Body of pancreas (tissue), 4 donors: ENCODE data around the gene INTS3. TPM values are rescaled to one million over a fixed set of nuclear protein-coding genes. Genes with fewer than 3 reads are reported as not detected.
"Not testable (repeated sequence)": the region's sequence is repeated elsewhere in the genome, so short reads cannot be mapped to it uniquely, and the experiment has no call there.

Source experiments
- ATAC-seq: fragments of 150-250 bp; one replicate; pipeline ENCODE4 v1.9.1; 2016
- DNase-seq, 4 donors: peaks; one replicate each; pipeline ENCODE4 v3.0.0-alpha.2; 2019
- H3K27ac ChIP-seq, 4 donors: fragments of 200-600 bp; sonication (generic); 1 replicate in 3 of 4; 2 replicates in 1 of 4; pipeline versions ENCODE4 v1.5.1 to v1.6.1; 2016 to 2019; ENCODE audit warnings: mild to moderate bottlenecking in 1 of 4, mixed read lengths in 1 of 4, moderate library complexity in 1 of 4
- H3K27me3 ChIP-seq, 2 donors: fragments of 200-600 bp; sonication (generic); one replicate each; pipeline ENCODE4 v1.6.0; 2016; ENCODE audit warnings: mild to moderate bottlenecking in 1 of 2
- H3K36me3 ChIP-seq, 2 donors: fragments of 200-600 bp; sonication (generic); replicated peaks in 1 of 2; 2 replicates each; pipeline ENCODE4 v1.5.1; 2016; ENCODE audit warnings: low read depth in 2 of 2; ENCODE audit not compliant: insufficient read depth in 1 of 2
- H3K4me1 ChIP-seq: fragments of 200-600 bp; sonication (generic); one replicate; pipeline ENCODE4 v1.6.0; 2016
- H3K4me3 ChIP-seq, 2 donors: fragments of 200-600 bp; sonication (generic); 1 replicate in 1 of 2; 2 replicates in 1 of 2; pipeline ENCODE4 v1.5.1; 2016 to 2019
- H3K9me3 ChIP-seq, 3 donors: fragments of 200-600 bp; sonication (generic); 1 replicate in 2 of 3; 2 replicates in 1 of 3; pipeline ENCODE4 v1.5.1; 2016
- CTCF ChIP-seq, 7 experiments: fragments of 450-650 bp in 4 of 7; fragments of 200-600 bp in 3 of 7; sonication (generic) in 3 of 7; IDR thresholded peaks; one replicate each; pipeline ENCODE4 v1.5.1; 2016 to 2019; ENCODE audit warnings: antibody characterized with exemption in 7 of 7
- POLR2A ChIP-seq, 3 donors: fragments of 450-650 bp; IDR thresholded peaks; one replicate each; pipeline ENCODE4 v1.6.1; 2016; ENCODE audit warnings: antibody characterized with exemption in 3 of 3, mild to moderate bottlenecking in 2 of 3
- WGBS, 2 donors: methylation state at CpG; one replicate each; pipeline ENCODE4 v1.1.5; 2017; 5-methylcytosine and 5-hydroxymethylcytosine counted together
- intact Hi-C: fragments of 100-400 bp; cut with DNase I; formaldehyde crosslinking; loops from one replicate; pipeline ENCODE4 v1.15.1; 2023
- total RNA-seq, 2 donors: library from RNA; depleted of rRNA; stranded (reverse); fragments of >200 nt; gene quantifications; one replicate each; pipeline ENCODE4 v1.1.0, GENCODE V29; 2016

Gene INTS3
- total RNA-seq, 2 donors from 2014 or later = 25.4 to 33.3 TPM

GRCh38 chr1:153754266-153754665 lies 26.4 kb downstream of the INTS3 start:
- TF ChIP-seq POLR2A (IDR thresholded peaks at IDR 0.05) = no peak
- TF ChIP-seq CTCF (IDR thresholded peaks at IDR 0.05) = no peak
- no peak overlapping the region for H3K4me3 ChIP-seq
- 90 to 92% methylated on average over 2 of the region's 2 CpGs for WGBS, 2 donors
- no peaks in the 10 kb centered on the region for H3K27me3 ChIP-seq
- DNase-seq (no peak), ATAC-seq (no peak)
- H3K4me1 ChIP-seq = peaks cover 3% of the 10 kb centered on the region
- no peak overlapping the region for H3K27ac ChIP-seq
- H3K36me3 ChIP-seq = peaks cover 0 to 19% of the 10 kb centered on the region in 2 donors
- intact Hi-C loops = loop anchor here (5.0 kb wide), 1 partner anchor 67 kb away; no protein-coding TSS in a partner anchor
- H3K9me3 ChIP-seq = no peaks in the 10 kb centered on the region

GRCh38 chr1:153760440-153760839 lies 32.6 kb downstream of the INTS3 start:
- 94% methylated on average over 4 of the region's 4 CpGs for WGBS, 2 donors
- H3K27ac ChIP-seq = no peak overlapping the region
- H3K9me3 ChIP-seq = no peaks in the 10 kb centered on the region
- no peaks in the 10 kb centered on the region for H3K27me3 ChIP-seq
- peaks cover 4% of the 10 kb centered on the region for H3K4me1 ChIP-seq
- H3K4me3 ChIP-seq = no peak overlapping the region
- H3K36me3 ChIP-seq = peaks cover 0 to 17% of the 10 kb centered on the region in 2 donors
- ATAC-seq (no peak), DNase-seq (no peak)
- intact Hi-C loops = no loop called here
- TF ChIP-seq POLR2A (IDR thresholded peaks at IDR 0.05) (no peak), CTCF (IDR thresholded peaks at IDR 0.05) (no peak)

GRCh38 chr1:153763365-153764225 lies 35.7 kb downstream of the INTS3 start:
- no peak for DNase-seq
- H3K27ac ChIP-seq = peak overlapping the region in 3 of 4 donors; percentile 36 to 66 (median 64)

GRCh38 chr1:153764310-153764709 lies 36.5 kb downstream of the INTS3 start:
- WGBS, 2 donors = 83 to 87% methylated on average over 3 to 5 of the region's 5 CpGs
- DNase-seq (no peak), ATAC-seq (no peak)
- Histone ChIP-seq H3K4me3 (no peak overlapping the region), H3K9me3 (no peaks in the 10 kb centered on the region), H3K4me1 (peaks cover 25% of the 10 kb centered on the region), H3K27me3 (no peaks in the 10 kb centered on the region), H3K27ac (peak overlapping the region in 3 of 4 donors; percentile 36 to 66 (median 64)), H3K36me3 (peaks cover 0 to 5% of the 10 kb centered on the region in 2 donors)
- no peak for TF ChIP-seq CTCF (IDR thresholded peaks at IDR 0.05)
- no peak for TF ChIP-seq POLR2A (IDR thresholded peaks at IDR 0.05)
- intact Hi-C loops = no loop called here

More at GRCh38 chr1:153763365-153764225, 35.7 kb downstream of the INTS3 start:
- Histone ChIP-seq H3K4me1 (peaks cover 18% of the 10 kb centered on the region), H3K9me3 (no peaks in the 10 kb centered on the region), H3K4me3 (no peak overlapping the region), H3K27me3 (no peaks in the 10 kb centered on the region), H3K36me3 (peaks cover 0 to 5% of the 10 kb centered on the region in 2 donors)
- WGBS, 2 donors = 74 to 90% methylated on average over 4 to 7 of the region's 7 CpGs
- TF ChIP-seq POLR2A (IDR thresholded peaks at IDR 0.05) = no peak
- no peak for TF ChIP-seq CTCF (IDR thresholded peaks at IDR 0.05)
- intact Hi-C loops = no loop called here
- ATAC-seq = peak; percentile 63

GRCh38 chr1:153766663-153767062 lies 38.8 kb downstream of the INTS3 start:
- H3K9me3 ChIP-seq, DNase-seq, H3K36me3 ChIP-seq, H3K27ac ChIP-seq, H3K4me3 ChIP-seq, H3K27me3 ChIP-seq, intact Hi-C loops, ATAC-seq: not testable (repeated sequence)
- peaks cover 38% of the 10 kb centered on the region for H3K4me1 ChIP-seq
- 93 to 97% methylated on average over 10 of the region's 10 CpGs for WGBS, 2 donors
